ENCODE results near the gene ORAI1.
A peak's percentile ranks its signal among the peaks of the same experiment; 100 is the strongest.
"Not testable (repeated sequence)": the region's sequence is repeated elsewhere in the genome, so short reads cannot be mapped to it uniquely, and the experiment has no call there.

The ORAI1 gene

GRCh38 chr12:121626087-121626852 is at the start of gene ORAI1:
ORAI1 (plus strand) TSS chr12:121626530.
- peak; percentile 78 for DNase-seq

- DNase-seq = no peak
Measured at GRCh38 chr12:121576851-121577391, 49.4 kb upstream of the ORAI1 start.

GRCh38 chr12:121577443-121578180 is 48.7 kb upstream of the ORAI1 start:
- no peak for DNase-seq

- no peak for DNase-seq
Measured at GRCh38 chr12:121578230-121579189, 47.8 kb upstream of the ORAI1 start.

GRCh38 chr12:121579190-121579791 is 47.0 kb upstream of the ORAI1 start:
- DNase-seq = no peak

- no peak for DNase-seq
Measured at GRCh38 chr12:121579981-121580868, 46.1 kb upstream of the ORAI1 start.

GRCh38 chr12:121580959-121581685 is 45.2 kb upstream of the ORAI1 start, which contains the start of gene KDM2B:
KDM2B (minus strand) TSS chr12:121581023; CDS start chr12:121580911, 112 bp downstream.
- DNase-seq = peak; percentile 11

GRCh38 chr12:121581686-121582429 is 44.5 kb upstream of the ORAI1 start:
- DNase-seq = no peak

GRCh38 chr12:121582583-121583333 is 43.6 kb upstream of the ORAI1 start:
- no peak for DNase-seq

GRCh38 chr12:121583334-121583661 is 43.0 kb upstream of the ORAI1 start:
- DNase-seq = not testable (repeated sequence)

GRCh38 chr12:121584885-121585284 is 41.4 kb upstream of the ORAI1 start:
- DNase-seq = not testable (repeated sequence)

GRCh38 chr12:121590476-121591143 is 35.7 kb upstream of the ORAI1 start:
- DNase-seq = no peak

GRCh38 chr12:121592320-121592719 is 34.0 kb upstream of the ORAI1 start:
- DNase-seq = no peak

- no peak for DNase-seq
Measured at GRCh38 chr12:121595520-121595919, 30.8 kb upstream of the ORAI1 start.

GRCh38 chr12:121596526-121596925 is 29.8 kb upstream of the ORAI1 start:
- DNase-seq = no peak

GRCh38 chr12:121600702-121601336 is 25.5 kb upstream of the ORAI1 start:
- no peak for DNase-seq

- no peak for DNase-seq
Measured at GRCh38 chr12:121602766-121603165, 23.6 kb upstream of the ORAI1 start.

- DNase-seq = no peak
Measured at GRCh38 chr12:121603581-121603980, 22.7 kb upstream of the ORAI1 start.
